ENCODE data around the gene ASB18. TPM values are rescaled to one million over a fixed set of nuclear protein-coding genes. Genes with fewer than 3 reads are reported as not detected.

ASB18 gene
- total and polyA plus RNA-seq, 9 donors: not detected

- no peaks in the 10 kb centered on the region for H3K27me3 ChIP-seq
- WGBS, 3 donors: 44 to 63% (median 46%) methylated on average over 2 of the region's 2 CpGs
- intact Hi-C loops (cut with DNase I): no loop called here
- no peak overlapping the region for H3K27ac ChIP-seq
- no peak overlapping the region for H3K4me3 ChIP-seq
- H3K9me3 ChIP-seq: no peaks in the 10 kb centered on the region
- no peak for DNase-seq
- H3K36me3 ChIP-seq: no peaks in the 10 kb centered on the region
- no peaks in the 10 kb centered on the region for H3K4me1 ChIP-seq (ENCODE audit: insufficient read depth)
- no peak for TF ChIP-seq CTCF (IDR thresholded peaks at IDR 0.05)
- no peak for TF ChIP-seq POLR2A (IDR thresholded peaks at IDR 0.05)
- TF ChIP-seq EP300 (IDR thresholded peaks at IDR 0.05): no peak
Measured at GRCh38 chr2:236303935-236304334, 39.7 kb upstream of the ASB18 start.

GRCh38 chr2:236302555-236302954 lies 38.3 kb upstream of the ASB18 start:
- TF ChIP-seq CTCF (IDR thresholded peaks at IDR 0.05): no peak
- no peak for TF ChIP-seq EP300 (IDR thresholded peaks at IDR 0.05)
- no peak for TF ChIP-seq POLR2A (IDR thresholded peaks at IDR 0.05)
- H3K9me3 ChIP-seq: no peaks in the 10 kb centered on the region
- intact Hi-C loops (cut with DNase I): no loop called here
- H3K27ac ChIP-seq: no peak overlapping the region
- no peaks in the 10 kb centered on the region for H3K27me3 ChIP-seq
- no peak overlapping the region for H3K4me3 ChIP-seq
- DNase-seq: no peak
- H3K36me3 ChIP-seq: no peaks in the 10 kb centered on the region
- H3K4me1 ChIP-seq (ENCODE audit: insufficient read depth): no peaks in the 10 kb centered on the region
- 81 to 84% (median 82%) methylated on average over 6 of the region's 6 CpGs for WGBS, 3 donors

- DNase-seq: no peak
- no peak overlapping the region for H3K4me3 ChIP-seq
- 73 to 86% (median 74%) methylated on average over 10 to 11 of the region's 11 CpGs for WGBS, 3 donors
- no peaks in the 10 kb centered on the region for H3K9me3 ChIP-seq
- TF ChIP-seq CTCF (IDR thresholded peaks at IDR 0.05) (no peak), EP300 (IDR thresholded peaks at IDR 0.05) (no peak)
- no peaks in the 10 kb centered on the region for H3K27me3 ChIP-seq
- H3K36me3 ChIP-seq: no peaks in the 10 kb centered on the region
- H3K4me1 ChIP-seq (ENCODE audit: insufficient read depth): no peaks in the 10 kb centered on the region
- no peak overlapping the region for H3K27ac ChIP-seq
- intact Hi-C loops (cut with DNase I): no loop called here
Measured at GRCh38 chr2:236298924-236299475, 34.8 kb upstream of the ASB18 start.

- no peak for DNase-seq
- no peaks in the 10 kb centered on the region for H3K27me3 ChIP-seq
- H3K27ac ChIP-seq: no peak overlapping the region
- WGBS, 3 donors: 79 to 86% (median 85%) methylated on average over 8 of the region's 8 CpGs
- H3K4me1 ChIP-seq (ENCODE audit: insufficient read depth): no peaks in the 10 kb centered on the region
- no peaks in the 10 kb centered on the region for H3K9me3 ChIP-seq
- intact Hi-C loops (cut with DNase I): no loop called here
- H3K36me3 ChIP-seq: no peaks in the 10 kb centered on the region
- no peak overlapping the region for H3K4me3 ChIP-seq
- TF ChIP-seq POLR2A (IDR thresholded peaks at IDR 0.05) (no peak), EP300 (IDR thresholded peaks at IDR 0.05) (no peak), CTCF (IDR thresholded peaks at IDR 0.05) (no peak)
Measured at GRCh38 chr2:236295481-236295880, 31.3 kb upstream of the ASB18 start.
